IPS-NIHi7 (cell line): ENCODE data around the gene CLCA1.

Source experiments
- DNase-seq: peaks from one replicate; pipeline ENCODE4 v3.0.0; 2012; ENCODE audit warnings: mixed read lengths; ENCODE audit errors: extremely low spot score

CLCA1 gene

GRCh38 chr1:86466109-86466844 lies 2.5 kb upstream of the CLCA1 start:
- DNase-seq = no peak

DNA sequence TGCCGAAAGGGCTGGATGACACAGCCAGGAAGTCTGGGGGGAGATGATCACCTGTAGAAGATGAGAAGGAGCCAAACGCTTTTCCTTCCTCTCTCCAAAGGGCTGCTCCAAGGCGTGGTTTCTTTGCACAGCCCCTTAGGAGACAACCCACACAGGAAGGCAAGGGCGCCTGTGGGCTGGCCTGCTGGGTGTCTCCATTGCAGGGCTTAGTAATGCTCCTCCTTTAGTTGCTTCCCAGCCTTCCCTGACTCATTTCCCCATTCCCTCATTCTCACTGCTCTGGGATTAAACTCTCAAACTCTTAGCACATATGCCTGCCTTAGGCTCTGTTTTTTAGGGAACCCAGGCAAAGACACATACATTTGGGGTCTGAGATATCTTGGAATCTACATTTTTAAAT lies 1.7 kb upstream of the CLCA1 start:
- no peak for DNase-seq

- DNase-seq = no peak
These were observed 2.1 kb downstream of the CLCA1 start for GRCh38 chr1:86470859-86471258.

GRCh38 chr1:86471291-86471690 lies 2.6 kb downstream of the CLCA1 start:
- DNase-seq = no peak

- no peak for DNase-seq
These were observed 3.4 kb downstream of the CLCA1 start for GRCh38 chr1:86472152-86472551.

DNA sequence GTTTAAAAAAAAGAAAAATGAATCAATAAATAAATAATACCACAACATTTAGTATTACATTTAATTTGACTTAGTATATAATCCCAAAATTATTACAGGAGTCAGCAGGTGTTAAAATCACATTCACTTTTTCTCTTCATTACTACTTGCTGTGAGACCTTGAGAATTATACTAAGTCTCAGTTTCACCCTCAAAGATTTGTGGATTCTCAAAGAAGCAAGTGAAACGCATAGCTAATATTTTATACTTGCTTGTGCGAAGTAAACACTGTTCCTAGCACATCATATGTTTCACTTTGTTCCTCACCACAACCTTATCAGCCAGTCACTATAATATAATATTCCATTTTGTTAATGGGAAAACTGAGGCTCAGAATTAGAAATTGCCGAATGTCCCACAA lies 4.0 kb downstream of the CLCA1 start:
- no peak for DNase-seq

DNA sequence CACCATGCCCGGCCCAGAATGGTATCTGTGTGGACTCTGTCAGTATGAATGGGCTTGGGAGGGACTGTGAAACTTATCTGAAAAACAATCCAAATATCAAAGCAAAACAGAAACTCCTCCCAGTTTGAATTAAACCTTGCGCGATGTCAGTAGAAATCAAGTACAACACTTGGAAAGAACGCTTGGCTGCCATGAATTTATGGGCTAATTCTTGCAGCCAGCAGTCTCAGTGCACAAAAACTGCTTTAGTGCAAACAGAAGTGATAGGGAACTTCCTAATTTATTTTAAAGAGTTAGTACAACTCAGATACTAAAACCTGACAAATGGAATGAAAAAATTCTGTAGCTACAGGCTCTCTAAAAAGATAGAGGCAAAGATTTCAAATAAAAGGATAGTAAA lies 8.5 kb downstream of the CLCA1 start:
- DNase-seq = no peak

GRCh38 chr1:86477682-86478081 lies 9.0 kb downstream of the CLCA1 start:
- no peak for DNase-seq

GRCh38 chr1:86478416-86479156 lies 9.9 kb downstream of the CLCA1 start:
- no peak for DNase-seq

DNA sequence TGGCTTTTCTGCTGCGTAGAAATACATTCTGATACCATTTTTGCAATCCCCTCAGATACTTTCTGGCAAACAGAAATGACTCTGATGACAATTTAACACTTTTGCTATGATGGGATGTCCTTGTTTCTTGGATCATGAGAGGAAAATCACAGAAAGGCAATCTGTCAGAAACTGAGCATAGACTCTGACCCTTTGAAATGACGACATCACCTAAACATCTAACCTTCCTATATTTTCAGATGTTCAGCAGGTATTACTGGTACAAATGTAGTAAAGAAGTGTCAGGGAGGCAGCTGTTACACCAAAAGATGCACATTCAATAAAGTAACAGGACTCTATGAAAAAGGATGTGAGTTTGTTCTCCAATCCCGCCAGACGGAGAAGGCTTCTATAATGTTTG lies 13.2 kb downstream of the CLCA1 start:
- no peak for DNase-seq

DNA sequence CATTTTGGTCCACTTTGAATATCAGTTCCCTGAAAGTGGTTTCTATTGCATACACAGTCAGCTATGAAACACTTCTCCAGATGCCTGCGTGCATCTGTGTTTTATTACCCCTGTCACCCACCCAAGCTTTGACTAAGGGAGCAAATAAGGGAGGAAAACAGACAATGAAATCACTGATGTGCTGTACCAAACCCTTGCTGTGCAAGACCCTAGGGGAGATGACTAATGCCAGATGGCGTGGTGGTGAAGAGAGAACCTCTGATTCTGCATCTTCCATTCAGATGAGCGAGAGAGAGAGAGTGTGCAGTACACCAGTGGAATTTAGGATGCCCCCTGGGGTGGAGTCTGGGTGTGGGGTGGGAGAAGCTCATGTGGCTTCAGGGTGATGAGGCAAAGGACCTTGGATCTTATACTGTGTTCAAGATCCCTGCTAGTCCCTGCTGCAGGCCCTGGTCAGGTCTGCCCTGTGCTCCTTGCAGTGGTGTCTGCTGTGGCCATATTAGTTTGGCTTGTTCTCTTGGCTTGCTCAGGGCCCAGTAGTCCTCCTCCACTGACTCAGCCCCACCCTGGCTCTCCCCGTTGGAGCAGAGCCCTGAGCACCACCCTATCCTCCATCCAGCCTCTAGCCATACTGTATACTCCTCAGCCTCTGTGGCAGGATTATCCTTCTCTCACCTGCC lies 18.5 kb downstream of the CLCA1 start:
- DNase-seq = no peak

DNA sequence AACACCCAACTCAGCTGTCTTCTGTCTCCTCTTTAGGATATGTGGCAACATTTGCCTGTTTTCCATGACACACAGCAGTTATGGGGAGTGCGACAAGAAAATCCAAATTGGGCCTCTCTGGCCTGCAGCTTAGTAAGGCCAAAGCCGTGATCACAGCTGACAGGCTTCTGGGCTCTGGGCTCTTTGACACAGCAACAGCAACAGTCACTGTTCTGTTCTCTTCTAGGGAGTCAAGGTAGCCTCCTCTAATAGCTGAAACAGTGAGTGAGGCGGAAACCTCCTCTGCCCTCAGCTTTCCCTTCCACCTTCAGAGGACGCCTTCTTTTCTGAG lies 19.0 kb downstream of the CLCA1 start:
- DNase-seq = no peak

DNA sequence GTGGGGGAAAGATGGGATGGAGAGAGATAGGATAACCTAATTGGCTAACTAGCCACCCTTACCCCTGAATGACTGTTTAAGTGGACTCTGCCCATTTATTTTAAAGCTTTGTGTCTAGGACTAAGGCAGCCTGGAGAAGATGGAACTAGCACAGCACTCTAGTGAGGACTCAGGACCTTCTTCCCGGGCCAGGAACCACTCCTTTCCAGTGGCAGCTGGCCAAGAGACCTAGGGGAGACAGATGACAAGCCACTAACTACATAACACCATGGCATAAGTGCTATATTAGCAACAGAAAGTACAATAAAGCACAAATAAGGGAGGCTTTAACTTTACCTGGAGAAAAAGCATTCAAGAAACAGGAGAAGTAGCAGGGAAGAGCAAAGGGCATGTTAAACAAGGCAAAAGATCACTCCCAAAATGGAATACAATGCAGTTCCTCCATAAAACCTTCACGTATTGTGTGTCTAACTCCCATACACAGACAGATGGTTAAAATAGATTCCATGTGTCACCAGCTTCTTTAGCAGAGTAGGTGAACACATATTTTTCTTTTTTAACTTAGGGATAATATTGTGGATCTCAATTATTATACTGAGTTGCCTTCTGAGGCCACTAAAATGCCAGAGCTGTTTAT lies 20.6 kb downstream of the CLCA1 start:
- no peak for DNase-seq

DNA sequence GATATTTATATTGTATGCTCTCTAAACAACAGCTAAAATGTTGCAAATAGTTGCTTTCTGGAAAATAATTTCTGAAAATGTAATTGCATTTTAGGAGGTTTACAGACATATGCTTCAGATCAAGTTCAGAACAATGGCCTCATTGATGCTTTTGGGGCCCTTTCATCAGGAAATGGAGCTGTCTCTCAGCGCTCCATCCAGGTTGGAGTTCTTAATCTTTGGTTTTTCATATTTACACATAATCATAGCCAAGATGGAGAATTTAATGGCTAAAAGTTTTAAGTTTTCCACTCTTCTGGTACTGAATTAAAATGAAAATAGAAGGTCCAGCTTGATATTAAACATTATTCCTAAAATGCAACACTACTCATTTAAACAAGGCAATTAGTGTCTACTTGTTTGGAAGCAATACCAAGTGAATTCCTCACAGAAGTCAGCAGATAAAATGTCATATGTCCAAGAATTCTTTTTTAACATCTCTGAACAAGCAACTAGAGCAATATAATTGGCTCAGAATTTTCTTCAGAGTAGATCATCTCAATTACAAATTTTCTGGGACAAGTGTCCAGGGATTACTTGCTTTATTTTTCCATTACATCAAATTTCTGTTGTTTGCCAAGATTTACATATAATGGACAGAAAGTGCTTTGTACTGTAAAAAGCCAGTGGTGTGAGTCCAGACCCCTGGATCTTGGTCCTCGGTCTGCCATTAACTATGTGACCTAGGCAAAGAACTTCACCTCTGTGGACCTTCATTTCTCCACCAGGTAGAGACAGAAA lies 22.6 kb downstream of the CLCA1 start:
- no peak for DNase-seq

- DNase-seq = no peak
These were observed 29.6 kb downstream of the CLCA1 start for GRCh38 chr1:86498281-86498680.

GRCh38 chr1:86499987-86500593 lies 31.4 kb downstream of the CLCA1 start:
- DNase-seq = no peak

DNA sequence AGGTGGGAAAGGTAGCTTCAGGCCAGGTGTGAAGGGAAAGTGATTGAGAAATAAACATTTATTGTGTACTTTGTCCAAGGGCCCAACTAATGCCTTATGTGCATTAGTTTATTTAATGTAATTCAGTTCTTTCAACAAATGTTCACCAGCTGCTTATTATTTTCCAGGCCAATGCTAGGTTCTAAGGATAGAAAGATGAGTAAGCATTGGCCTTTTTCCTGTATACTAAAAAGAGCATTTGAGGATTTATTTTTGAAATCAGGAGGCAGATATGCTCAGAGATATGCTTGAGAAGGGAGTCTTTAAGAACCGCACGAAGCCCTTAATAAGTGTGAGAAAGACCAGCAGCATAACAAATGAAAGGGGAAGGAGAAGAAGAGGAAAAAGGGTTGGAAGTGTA lies 32.0 kb downstream of the CLCA1 start:
- DNase-seq = no peak

- peak; percentile 34 for DNase-seq
These were observed 33.5 kb downstream of the CLCA1 start for GRCh38 chr1:86502125-86502646.

DNA sequence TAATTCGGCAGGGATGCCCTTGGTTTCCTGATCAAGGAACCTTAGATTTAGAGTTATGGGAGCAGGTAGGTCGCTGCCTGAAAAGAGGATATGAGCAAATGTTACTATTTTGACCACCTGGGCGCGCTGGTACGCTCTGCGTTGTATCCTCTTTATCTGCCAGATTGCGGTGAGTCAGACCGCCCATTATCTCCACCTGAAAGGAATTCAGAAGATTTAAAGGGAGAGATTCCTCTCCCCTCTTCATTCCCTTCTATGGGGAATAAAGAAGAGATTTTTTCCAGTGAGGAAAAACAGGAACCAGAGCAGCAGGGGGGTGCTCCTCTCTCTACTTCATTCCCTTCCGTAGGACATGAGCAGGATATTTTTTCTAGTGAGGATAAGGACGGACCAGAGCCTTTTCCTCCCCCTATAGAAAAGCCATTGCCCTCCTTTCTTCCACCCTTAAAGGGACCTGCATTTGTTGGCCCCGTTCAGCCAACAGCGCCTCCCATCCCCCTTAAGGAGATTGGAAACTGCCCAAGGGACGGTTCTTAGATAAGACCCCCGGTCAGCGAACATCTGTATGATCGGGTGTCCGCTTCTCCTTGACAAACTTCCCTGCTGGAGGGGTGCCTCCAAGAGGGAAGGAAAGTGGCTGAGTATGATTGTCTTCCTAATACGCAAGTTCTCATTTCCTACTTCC lies 34.1 kb downstream of the CLCA1 start:
- DNase-seq = no peak

DNA sequence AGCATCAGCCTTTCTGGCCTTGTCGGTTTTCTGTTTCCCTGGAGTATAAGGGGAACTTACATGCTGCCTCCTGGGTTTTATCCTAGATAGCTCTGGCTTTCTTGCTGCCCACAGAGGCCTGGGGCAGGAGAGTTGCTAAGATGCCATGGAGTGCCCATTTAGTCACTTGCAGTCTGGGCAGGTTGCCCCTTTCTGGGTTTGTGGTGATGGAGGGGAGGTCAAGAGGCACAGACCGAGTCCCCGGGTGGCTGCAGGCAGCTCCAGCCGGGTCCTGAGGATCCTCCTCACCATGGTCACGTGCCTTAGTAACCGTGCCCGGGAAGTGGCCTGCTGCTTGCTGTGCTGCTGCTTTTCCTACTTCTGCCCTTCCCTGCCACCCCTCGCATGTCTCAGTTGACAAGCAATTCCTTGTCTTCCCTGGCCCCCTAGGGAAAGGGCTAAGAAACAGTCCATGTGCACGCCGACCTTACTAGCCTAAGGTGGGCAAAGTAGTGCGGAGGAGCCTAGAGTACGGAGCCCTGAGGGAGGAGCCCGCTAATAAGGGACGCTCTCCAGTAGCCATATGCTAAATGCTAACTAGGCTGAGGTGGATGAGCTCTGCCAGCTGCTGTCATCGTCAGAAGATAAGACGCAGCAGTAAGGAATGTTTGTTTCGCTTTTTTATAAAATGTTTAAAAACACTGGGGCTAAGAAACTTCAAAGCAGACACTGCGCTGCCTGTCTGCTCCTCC lies 34.8 kb downstream of the CLCA1 start:
- DNase-seq = no peak
